Measurements from ENCODE around the gene ULK4.

DNA sequence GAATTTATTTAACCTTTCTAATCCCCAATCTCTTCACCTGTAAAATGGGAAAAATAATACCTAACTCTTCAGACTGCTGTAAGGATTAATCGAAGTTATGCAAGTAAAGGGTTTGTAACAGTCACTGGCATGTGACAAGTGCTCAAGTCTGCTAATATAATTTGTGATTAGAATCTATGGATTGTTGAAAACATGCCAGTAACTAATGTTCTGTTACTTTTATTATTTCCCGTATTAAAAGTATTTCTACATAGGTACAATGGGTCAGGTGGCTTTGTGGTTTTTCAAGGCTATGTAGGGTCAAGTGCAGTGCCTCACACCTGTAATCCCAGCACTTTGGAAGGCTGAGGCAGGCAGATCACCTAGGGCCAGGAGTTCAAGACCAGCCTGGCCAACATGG, 29.4 kb downstream of the ULK4 start:
- TF ChIP-seq, protein P1, sequence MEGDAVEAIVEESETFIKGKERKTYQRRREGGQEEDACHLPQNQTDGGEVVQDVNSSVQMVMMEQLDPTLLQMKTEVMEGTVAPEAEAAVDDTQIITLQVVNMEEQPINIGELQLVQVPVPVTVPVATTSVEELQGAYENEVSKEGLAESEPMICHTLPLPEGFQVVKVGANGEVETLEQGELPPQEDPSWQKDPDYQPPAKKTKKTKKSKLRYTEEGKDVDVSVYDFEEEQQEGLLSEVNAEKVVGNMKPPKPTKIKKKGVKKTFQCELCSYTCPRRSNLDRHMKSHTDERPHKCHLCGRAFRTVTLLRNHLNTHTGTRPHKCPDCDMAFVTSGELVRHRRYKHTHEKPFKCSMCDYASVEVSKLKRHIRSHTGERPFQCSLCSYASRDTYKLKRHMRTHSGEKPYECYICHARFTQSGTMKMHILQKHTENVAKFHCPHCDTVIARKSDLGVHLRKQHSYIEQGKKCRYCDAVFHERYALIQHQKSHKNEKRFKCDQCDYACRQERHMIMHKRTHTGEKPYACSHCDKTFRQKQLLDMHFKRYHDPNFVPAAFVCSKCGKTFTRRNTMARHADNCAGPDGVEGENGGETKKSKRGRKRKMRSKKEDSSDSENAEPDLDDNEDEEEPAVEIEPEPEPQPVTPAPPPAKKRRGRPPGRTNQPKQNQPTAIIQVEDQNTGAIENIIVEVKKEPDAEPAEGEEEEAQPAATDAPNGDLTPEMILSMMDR (conservative IDR thresholded peaks at IDR 0.05): no peak
- TF ChIP-seq EZH2 (IDR thresholded peaks at IDR 0.05; ENCODE audit: low read depth): no peak
